Stimulated activated CD4-positive, alpha-beta T cell treated with anti-CD3 and anti-CD28 coated beads, Interleukin-1b, Interleukin-23, amount 100 ng/mL, for 4 hours (primary cell): ENCODE data around the gene NPAS2.

ENCODE experiments used
- DNase-seq, 2 donors: peaks; one replicate each; pipeline ENCODE4 v3.0.0-alpha.2; 2020; ENCODE audit warnings: low read depth in 2 of 2

The NPAS2 gene

GRCh38 chr2:100793982-100794381, 26.0 kb upstream of the NPAS2 start:
- no peak for DNase-seq

- no peak for DNase-seq
Observed at GRCh38 chr2:100796499-100797100, 23.3 kb upstream of the NPAS2 start.

- DNase-seq = no peak
Observed at GRCh38 chr2:100799686-100800085, 20.3 kb upstream of the NPAS2 start.

- no peak for DNase-seq
Observed at GRCh38 chr2:100800915-100801314, 19.0 kb upstream of the NPAS2 start.

GRCh38 chr2:100801402-100801801, 18.5 kb upstream of the NPAS2 start:
- DNase-seq = no peak

- no peak for DNase-seq
Observed at GRCh38 chr2:100802066-100802465, 17.9 kb upstream of the NPAS2 start.

GRCh38 chr2:100803334-100803733, 16.6 kb upstream of the NPAS2 start:
- no peak for DNase-seq

- DNase-seq = no peak
Observed at GRCh38 chr2:100806550-100806949, 13.4 kb upstream of the NPAS2 start.

GRCh38 chr2:100807707-100808106, 12.2 kb upstream of the NPAS2 start:
- DNase-seq = no peak

GRCh38 chr2:100808582-100808981, 11.4 kb upstream of the NPAS2 start:
- DNase-seq = no peak

GRCh38 chr2:100809506-100809905, 10.4 kb upstream of the NPAS2 start:
- no peak for DNase-seq

GRCh38 chr2:100810603-100811145, 9.3 kb upstream of the NPAS2 start:
- no peak for DNase-seq

- no peak for DNase-seq
Observed at GRCh38 chr2:100812116-100812515, 7.8 kb upstream of the NPAS2 start.

GRCh38 chr2:100812573-100812972, 7.4 kb upstream of the NPAS2 start:
- DNase-seq = no peak

- DNase-seq = no peak
Observed at GRCh38 chr2:100813527-100813926, 6.4 kb upstream of the NPAS2 start.

GRCh38 chr2:100814043-100814442, 5.9 kb upstream of the NPAS2 start:
- DNase-seq = no peak

GRCh38 chr2:100814453-100814852, 5.5 kb upstream of the NPAS2 start:
- DNase-seq = no peak

- DNase-seq = no peak
Observed at GRCh38 chr2:100817388-100817985, 2.5 kb upstream of the NPAS2 start.

GRCh38 chr2:100818003-100818605, 1.8 kb upstream of the NPAS2 start:
- DNase-seq = no peak

GRCh38 chr2:100818606-100819369, 1.2 kb upstream of the NPAS2 start:
- DNase-seq = peak in 1 of 2 donors; percentile 9

GRCh38 chr2:100820273-100820522, 259 bp downstream of the NPAS2 start:
- DNase-seq = peak in 1 of 2 donors; percentile 16

GRCh38 chr2:100820523-100821254, 750 bp downstream of the NPAS2 start:
- DNase-seq = peak in 1 of 2 donors; percentile 14
